GM13977 (cell line): ENCODE measurements around the gene RXRA.

Source experiments
- DNase-seq: peaks from one replicate; pipeline ENCODE4 v3.0.0; 2012; ENCODE audit warnings: low spot score
- CTCF ChIP-seq: IDR thresholded peaks from 2 replicates; pipeline ENCODE4 v1.5.1; 2012; ENCODE audit warnings: mild to moderate bottlenecking, control low read depth; ENCODE audit not compliant: insufficient read depth; ENCODE audit errors: extremely low read depth, missing control alignments
- in situ Hi-C: fragments of 300-500 bp; cut with MboI; formaldehyde crosslinking; loops from one replicate; pipeline ENCODE4 v1.12.0; 2022; ENCODE audit warnings: low sequenced_read_pairs, low pct_unique_long_range_greater_than_20kb, mixed read lengths, inconsistent platforms; ENCODE audit not compliant: unreplicated experiment

Gene RXRA

GRCh38 chr9:134423166-134423565, 96.9 kb downstream of the RXRA start:
- DNase-seq: no peak
- in situ Hi-C loops: no loop called here
- TF ChIP-seq CTCF: no peak

GRCh38 chr9:134423749-134424148, 97.5 kb downstream of the RXRA start:
- no peak for TF ChIP-seq CTCF
- no peak for DNase-seq
- in situ Hi-C loops: no loop called here

- DNase-seq: no peak
- in situ Hi-C loops: no loop called here
- no peak for TF ChIP-seq CTCF
Measured at GRCh38 chr9:134424818-134425217, 98.6 kb downstream of the RXRA start.

- in situ Hi-C loops: no loop called here
Measured at GRCh38 chr9:134425401-134425800, 99.1 kb downstream of the RXRA start.

GRCh38 chr9:134425812-134426211, 99.6 kb downstream of the RXRA start:
- no peak for DNase-seq
- in situ Hi-C loops: no loop called here
- TF ChIP-seq CTCF: no peak

More at GRCh38 chr9:134425401-134425800, 99.1 kb downstream of the RXRA start:
- no peak for TF ChIP-seq CTCF
- no peak for DNase-seq

- TF ChIP-seq CTCF: no peak
- in situ Hi-C loops: no loop called here
- DNase-seq: no peak
Measured at GRCh38 chr9:134426436-134426835, 100.2 kb downstream of the RXRA start.
